Spinal cord (tissue), 10 donors: ENCODE measurements around the gene GABPA. TPM values are rescaled to one million over a fixed set of nuclear protein-coding genes. Genes with fewer than 3 reads are reported as not detected.
"Not testable (repeated sequence)": the region's sequence is repeated elsewhere in the genome, so short reads cannot be mapped to it uniquely, and the experiment has no call there.

ENCODE experiments used
- DNase-seq, 6 donors: peaks; one replicate each; pipeline versions ENCODE4 v3.0.0 to v3.0.0-alpha.2; 2013 to 2015; ENCODE audit warnings: low spot score in 6 of 6, low read depth in 4 of 6
- H3K27ac ChIP-seq: one replicate; pipeline ENCODE4 v1.5.1; 2013; ENCODE audit warnings: low read depth, low read length, control low read depth
- H3K27me3 ChIP-seq: one replicate; pipeline ENCODE4 v1.6.1; 2013; ENCODE audit warnings: low read length; ENCODE audit not compliant: control insufficient read depth, insufficient read depth
- H3K36me3 ChIP-seq: one replicate; pipeline ENCODE4 v1.6.1; 2013; ENCODE audit warnings: low read length; ENCODE audit not compliant: control insufficient read depth, insufficient read depth
- H3K4me1 ChIP-seq: one replicate; pipeline ENCODE4 v1.6.1; 2013; ENCODE audit warnings: low read length; ENCODE audit not compliant: control insufficient read depth, insufficient read depth
- H3K4me3 ChIP-seq: one replicate; pipeline ENCODE4 v1.5.1; 2013; ENCODE audit warnings: low read depth, low read length, control low read depth
- H3K9me3 ChIP-seq: one replicate; pipeline ENCODE4 v1.6.1; 2013; ENCODE audit warnings: low read length; ENCODE audit not compliant: control insufficient read depth, insufficient read depth
- WGBS: methylation state at CpG from one replicate; pipeline ENCODE4 v1.1.5; 2013; ENCODE audit warnings: missing lambda C conversion rate; ENCODE audit not compliant: insufficient coverage; 5-methylcytosine and 5-hydroxymethylcytosine counted together
- polyA plus RNA-seq, 2 donors: library from polyadenylated mRNA; unstranded; fragments of 120-200 nt; gene quantifications; one replicate each; pipeline ENCODE4 v1.2.1, GENCODE V29; 2013; ENCODE audit not compliant: insufficient read length in 2 of 2
- total RNA-seq, 2 donors: library from RNA; depleted of rRNA in 1 of 2; stranded (reverse); fragments of 120-200 nt in 1 of 2; fragments of >200 nt in 1 of 2; gene quantifications; one replicate each; pipeline versions ENCODE4 v1.2.3 to v1.2.4, GENCODE V29; 2013 to 2014
- donor health status: healthy.

The GABPA gene
- total and polyA plus RNA-seq, 4 donors = 23.9 to 53.7 (median 30.6) TPM

DNA sequence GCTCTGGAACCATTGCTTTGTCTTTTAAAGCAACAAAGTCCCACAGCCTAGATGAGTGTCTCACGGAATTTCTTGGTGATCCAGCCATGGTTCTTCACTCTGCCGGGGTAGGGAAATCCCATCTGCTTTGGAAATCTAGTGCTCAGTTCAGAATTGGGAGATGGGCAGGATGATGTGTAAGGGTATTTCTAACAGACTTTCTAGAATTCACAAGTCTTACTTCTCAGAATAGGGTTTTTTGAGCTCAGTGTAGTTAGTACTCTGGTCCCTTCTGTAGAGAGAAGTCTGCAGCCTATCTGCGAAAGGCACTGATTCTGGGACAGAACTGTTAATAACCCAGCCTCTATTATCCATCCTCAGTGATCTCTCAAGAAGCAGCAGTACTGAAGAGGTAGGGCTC is 25.3 kb downstream of the GABPA start:
- no peak for DNase-seq
- Histone ChIP-seq H3K27ac (no peak overlapping the region), H3K36me3 (peaks cover 6% of the 10 kb centered on the region), H3K27me3 (no peaks in the 10 kb centered on the region), H3K4me3 (no peak overlapping the region), H3K9me3 (no peaks in the 10 kb centered on the region), H3K4me1 (no peaks in the 10 kb centered on the region)
- 100% methylated on average over 2 of the region's 3 CpGs for WGBS

GRCh38 chr21:25760677-25761076 is 25.9 kb downstream of the GABPA start:
- Histone ChIP-seq H3K4me1 (no peaks in the 10 kb centered on the region), H3K36me3 (peaks cover 6% of the 10 kb centered on the region)
- no CpG with 5 or more reads among the region's 1 CpG for WGBS

GRCh38 chr21:25764065-25764464 is 29.3 kb downstream of the GABPA start:
- Histone ChIP-seq H3K4me3 (no peak overlapping the region), H3K27me3 (no peaks in the 10 kb centered on the region), H3K27ac (no peak overlapping the region), H3K4me1 (no peaks in the 10 kb centered on the region), H3K36me3 (no peaks in the 10 kb centered on the region), H3K9me3 (no peaks in the 10 kb centered on the region)
- WGBS = no CpG with 5 or more reads among the region's 3 CpGs
- DNase-seq = no peak

More at GRCh38 chr21:25760677-25761076, 25.9 kb downstream of the GABPA start:
- no peaks in the 10 kb centered on the region for H3K27me3 ChIP-seq
- H3K9me3 ChIP-seq = no peaks in the 10 kb centered on the region
- H3K27ac ChIP-seq = no peak overlapping the region
- DNase-seq = no peak
- H3K4me3 ChIP-seq = no peak overlapping the region

GRCh38 chr21:25767921-25768320 is 33.1 kb downstream of the GABPA start:
- no peaks in the 10 kb centered on the region for H3K9me3 ChIP-seq
- no peak overlapping the region for H3K4me3 ChIP-seq
- no peak for DNase-seq
- H3K4me1 ChIP-seq = no peaks in the 10 kb centered on the region
- no CpG with 5 or more reads among the region's 3 CpGs for WGBS
- no peaks in the 10 kb centered on the region for H3K36me3 ChIP-seq
- no peaks in the 10 kb centered on the region for H3K27me3 ChIP-seq
- no peak overlapping the region for H3K27ac ChIP-seq

DNA sequence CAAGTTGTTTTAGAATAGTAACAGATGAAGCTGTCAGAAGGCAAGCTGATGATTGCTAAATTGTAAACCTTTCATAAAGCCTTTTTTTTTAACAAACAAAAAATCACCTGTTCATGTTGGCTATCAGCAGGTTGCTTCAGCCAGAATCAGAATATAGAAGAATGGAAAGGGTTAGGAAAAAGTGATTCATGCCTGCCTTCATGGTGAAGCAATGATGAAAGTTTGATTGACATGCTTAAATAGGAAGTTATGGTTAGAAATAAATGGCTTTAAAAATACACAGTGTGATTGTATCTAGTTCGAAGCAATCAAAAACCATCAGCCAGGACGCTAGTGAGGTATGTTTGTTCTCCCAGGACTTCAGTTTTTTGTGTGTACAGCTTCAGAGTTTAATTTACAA is 37.9 kb downstream of the GABPA start:
- Histone ChIP-seq H3K4me1 (no peaks in the 10 kb centered on the region), H3K4me3 (no peak overlapping the region), H3K36me3 (no peaks in the 10 kb centered on the region), H3K9me3 (no peaks in the 10 kb centered on the region), H3K27me3 (no peaks in the 10 kb centered on the region), H3K27ac (no peak overlapping the region)
- no CpG with 5 or more reads among the region's 2 CpGs for WGBS
- no peak for DNase-seq

- DNase-seq = no peak
- no peaks in the 10 kb centered on the region for H3K9me3 ChIP-seq
- no peak overlapping the region for H3K4me3 ChIP-seq
- no peaks in the 10 kb centered on the region for H3K36me3 ChIP-seq
- no peaks in the 10 kb centered on the region for H3K4me1 ChIP-seq
- no peaks in the 10 kb centered on the region for H3K27me3 ChIP-seq
- no peak overlapping the region for H3K27ac ChIP-seq
- no CpG with 5 or more reads among the region's 4 CpGs for WGBS
These were observed 41.7 kb downstream of the GABPA start for GRCh38 chr21:25776440-25776839.

- not testable (repeated sequence) for H3K4me1 ChIP-seq, H3K36me3 ChIP-seq, DNase-seq, H3K9me3 ChIP-seq, H3K27ac ChIP-seq, H3K27me3 ChIP-seq, H3K4me3 ChIP-seq
- 93% methylated on average over 52 of the region's 52 CpGs for WGBS
These were observed 43.5 kb downstream of the GABPA start for GRCh38 chr21:25778126-25778875.

DNA sequence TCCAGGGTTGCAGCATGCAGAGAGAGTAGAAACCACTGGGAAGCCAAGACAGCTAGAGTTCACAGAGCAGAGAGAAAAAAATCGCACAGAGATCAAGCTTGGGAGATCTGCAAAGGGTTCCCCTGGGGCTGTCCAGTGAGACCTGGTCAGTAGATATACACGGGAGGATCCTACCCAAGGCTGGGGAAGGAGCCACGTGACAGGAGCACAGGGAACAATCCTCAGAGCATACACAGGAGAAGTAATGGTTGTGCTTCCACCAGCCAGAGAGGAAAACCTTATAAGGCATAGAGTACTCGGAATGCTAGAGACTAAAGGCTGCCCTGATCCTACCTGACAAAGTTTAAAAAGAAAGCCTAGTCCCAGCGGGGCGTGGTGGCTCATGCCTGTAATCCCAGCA is 53.9 kb downstream of the GABPA start:
- Histone ChIP-seq H3K4me1 (no peaks in the 10 kb centered on the region), H3K9me3 (no peaks in the 10 kb centered on the region), H3K4me3 (no peak overlapping the region), H3K36me3 (no peaks in the 10 kb centered on the region), H3K27ac (no peak overlapping the region), H3K27me3 (no peaks in the 10 kb centered on the region)
- WGBS = 86% methylated on average over 6 of the region's 6 CpGs
- no peak for DNase-seq

- no peaks in the 10 kb centered on the region for H3K9me3 ChIP-seq
- no peaks in the 10 kb centered on the region for H3K4me1 ChIP-seq
- peak overlapping the region; percentile 34 for H3K4me3 ChIP-seq
- 19% methylated on average over 4 of the region's 7 CpGs for WGBS
- H3K27ac ChIP-seq = peak overlapping the region; percentile 17
- peak; percentile 43 to 93 (median 60) for DNase-seq
- no peaks in the 10 kb centered on the region for H3K36me3 ChIP-seq
- H3K27me3 ChIP-seq = no peaks in the 10 kb centered on the region
These were observed 55.5 kb downstream of the GABPA start for GRCh38 chr21:25790122-25790877.

DNA sequence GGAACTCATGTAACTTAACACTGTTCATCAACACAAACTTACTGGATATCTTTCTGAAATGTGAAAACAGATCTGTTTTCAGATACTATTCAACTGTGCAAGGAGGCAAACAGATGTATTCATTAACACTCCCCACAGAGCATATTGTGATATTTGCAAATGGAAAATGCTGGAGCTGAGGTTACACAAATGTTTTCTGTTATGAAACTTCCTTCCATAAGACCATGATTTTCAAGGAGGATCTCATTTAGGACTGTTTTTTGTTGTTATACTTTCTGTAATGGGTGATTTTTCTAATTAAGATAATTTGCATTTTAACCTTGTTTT is 56.1 kb downstream of the GABPA start:
- Histone ChIP-seq H3K36me3 (no peaks in the 10 kb centered on the region), H3K9me3 (no peaks in the 10 kb centered on the region), H3K27ac (peak overlapping the region; percentile 17), H3K4me1 (no peaks in the 10 kb centered on the region), H3K4me3 (no peak overlapping the region), H3K27me3 (no peaks in the 10 kb centered on the region)
- peak in 4 of 6 donors; percentile 1 to 43 (median 23) for DNase-seq
